ENCODE data around the gene VWA8.

DNA sequence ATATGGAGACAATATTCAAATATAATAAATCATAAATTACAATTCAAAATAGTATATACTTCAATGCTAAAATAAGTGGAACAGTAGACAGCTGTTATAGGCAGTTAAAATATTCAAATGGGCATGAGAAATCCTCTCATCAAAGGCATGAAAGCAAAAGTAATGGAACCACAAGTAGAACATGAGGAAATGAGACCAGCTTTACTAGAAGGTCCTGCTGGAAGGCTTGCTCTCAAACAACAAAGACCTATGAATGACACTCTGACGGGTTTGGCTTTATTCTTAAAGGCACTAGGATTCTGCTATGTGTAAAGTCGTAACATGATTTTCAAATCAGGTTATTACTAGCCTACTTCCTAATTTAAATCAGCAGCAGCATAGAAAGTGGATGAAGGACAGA is 148.1 kb downstream of the VWA8 start:
- TF ChIP-seq, protein P1, sequence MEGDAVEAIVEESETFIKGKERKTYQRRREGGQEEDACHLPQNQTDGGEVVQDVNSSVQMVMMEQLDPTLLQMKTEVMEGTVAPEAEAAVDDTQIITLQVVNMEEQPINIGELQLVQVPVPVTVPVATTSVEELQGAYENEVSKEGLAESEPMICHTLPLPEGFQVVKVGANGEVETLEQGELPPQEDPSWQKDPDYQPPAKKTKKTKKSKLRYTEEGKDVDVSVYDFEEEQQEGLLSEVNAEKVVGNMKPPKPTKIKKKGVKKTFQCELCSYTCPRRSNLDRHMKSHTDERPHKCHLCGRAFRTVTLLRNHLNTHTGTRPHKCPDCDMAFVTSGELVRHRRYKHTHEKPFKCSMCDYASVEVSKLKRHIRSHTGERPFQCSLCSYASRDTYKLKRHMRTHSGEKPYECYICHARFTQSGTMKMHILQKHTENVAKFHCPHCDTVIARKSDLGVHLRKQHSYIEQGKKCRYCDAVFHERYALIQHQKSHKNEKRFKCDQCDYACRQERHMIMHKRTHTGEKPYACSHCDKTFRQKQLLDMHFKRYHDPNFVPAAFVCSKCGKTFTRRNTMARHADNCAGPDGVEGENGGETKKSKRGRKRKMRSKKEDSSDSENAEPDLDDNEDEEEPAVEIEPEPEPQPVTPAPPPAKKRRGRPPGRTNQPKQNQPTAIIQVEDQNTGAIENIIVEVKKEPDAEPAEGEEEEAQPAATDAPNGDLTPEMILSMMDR (IDR thresholded peaks at IDR 0.05): no peak
- TF ChIP-seq EP300 (IDR thresholded peaks at IDR 0.05): no peak
